Posterior cingulate gyrus (tissue), 11 donors: ENCODE results near the gene IGF1.
"Not testable (repeated sequence)": the region's sequence is repeated elsewhere in the genome, so short reads cannot be mapped to it uniquely, and the experiment has no call there.

Experiments
- DNase-seq, 10 donors: peaks; one replicate each; pipeline versions ENCODE4 v3.0.0 to v3.0.0-alpha.2; 2020 to 2021; ENCODE audit warnings: mixed read lengths in 3 of 10
- intact Hi-C: fragments of 100-400 bp; cut with DNase I; formaldehyde crosslinking; loops from one replicate; pipeline ENCODE4 v1.15.1; 2023

The IGF1 gene

DNA sequence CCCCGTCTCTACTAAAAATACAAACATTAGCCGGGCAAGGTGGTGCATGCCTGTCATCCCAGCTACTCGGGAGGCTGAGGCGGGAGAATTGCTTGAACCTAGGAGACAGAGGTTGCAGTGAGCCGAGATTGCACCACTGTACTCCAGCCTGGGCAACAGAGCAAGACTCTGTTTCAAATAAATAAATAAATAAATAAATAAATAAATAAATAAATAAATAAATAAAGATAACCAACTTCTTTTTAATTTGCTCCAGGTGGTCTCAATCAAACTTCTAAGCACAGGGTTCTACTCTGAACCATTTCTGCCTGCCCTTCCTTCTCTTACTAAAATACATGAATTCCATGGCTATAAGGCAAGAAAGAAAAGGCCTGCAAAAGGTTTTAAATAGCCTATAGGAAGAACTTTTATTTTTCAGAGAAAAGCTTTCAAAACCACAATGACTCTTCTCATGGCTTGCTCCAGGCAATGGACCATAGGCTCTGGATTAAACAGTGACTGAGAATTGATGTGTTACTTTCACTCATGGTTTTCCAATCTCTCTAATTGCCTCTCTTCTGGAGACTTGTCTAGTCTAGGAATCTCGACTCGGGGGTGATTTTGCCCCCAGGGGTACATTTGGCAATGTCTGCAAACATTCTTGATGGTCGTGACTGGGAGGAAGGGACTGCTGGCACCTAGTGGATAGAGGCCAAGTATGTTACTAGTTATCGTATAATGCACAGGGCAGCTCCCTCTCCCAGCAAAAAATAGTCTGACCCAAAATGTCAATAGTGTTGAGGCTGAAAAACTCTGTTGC lies 14.4 kb downstream of the IGF1 start:
- DNase-seq: no peak
- intact Hi-C loops: loop anchor here (10.0 kb wide), 1 partner anchor 281 kb away; no protein-coding TSS in a partner anchor

DNA sequence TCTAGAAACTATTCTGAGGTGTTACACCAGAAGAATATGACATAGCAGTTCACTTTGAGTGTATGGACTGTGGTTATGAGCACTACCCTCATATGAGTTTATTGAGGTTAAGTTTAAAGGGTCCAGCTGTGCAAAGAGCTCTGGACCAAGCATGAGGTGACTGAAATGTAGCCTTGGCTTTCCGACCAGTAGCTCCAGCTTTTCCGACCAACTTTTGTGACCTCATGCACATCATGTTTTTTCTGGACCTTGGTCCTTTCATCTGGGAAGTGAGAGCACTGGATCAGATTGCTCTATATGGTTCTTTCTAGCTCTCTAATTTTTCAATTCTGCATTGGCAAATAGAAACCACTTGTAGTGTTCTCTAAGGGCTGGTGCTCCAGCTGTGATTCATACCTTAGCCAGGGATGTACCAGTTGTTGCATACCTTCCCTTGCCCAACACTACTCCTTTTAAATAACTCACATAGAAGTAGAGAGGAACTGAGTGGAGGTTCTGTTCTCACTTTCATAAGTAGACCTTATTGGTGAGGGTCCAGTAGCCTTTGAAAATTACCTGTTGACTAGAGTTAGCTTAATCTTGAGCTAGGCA lies 16.6 kb downstream of the IGF1 start:
- DNase-seq: no peak
- intact Hi-C loops: loop anchor here (10.0 kb wide), 1 partner anchor 279 kb away; no protein-coding TSS in a partner anchor

GRCh38 chr12:102462795-102463465 lies 17.4 kb downstream of the IGF1 start:
- no peak for DNase-seq
- intact Hi-C loops: loop anchor here (10.0 kb wide), 1 partner anchor 278 kb away; no protein-coding TSS in a partner anchor

GRCh38 chr12:102462386-102462785 lies 18.0 kb downstream of the IGF1 start:
- intact Hi-C loops: loop anchor here (10.0 kb wide), 1 partner anchor 278 kb away; no protein-coding TSS in a partner anchor
- DNase-seq: no peak

GRCh38 chr12:102461501-102461900 lies 18.9 kb downstream of the IGF1 start:
- intact Hi-C loops: loop anchor here (10.0 kb wide), 1 partner anchor 277 kb away; no protein-coding TSS in a partner anchor

GRCh38 chr12:102459314-102459713 lies 21.0 kb downstream of the IGF1 start:
- intact Hi-C loops: no loop called here
- DNase-seq: no peak

More at GRCh38 chr12:102461501-102461900, 18.9 kb downstream of the IGF1 start:
- DNase-seq: no peak

DNA sequence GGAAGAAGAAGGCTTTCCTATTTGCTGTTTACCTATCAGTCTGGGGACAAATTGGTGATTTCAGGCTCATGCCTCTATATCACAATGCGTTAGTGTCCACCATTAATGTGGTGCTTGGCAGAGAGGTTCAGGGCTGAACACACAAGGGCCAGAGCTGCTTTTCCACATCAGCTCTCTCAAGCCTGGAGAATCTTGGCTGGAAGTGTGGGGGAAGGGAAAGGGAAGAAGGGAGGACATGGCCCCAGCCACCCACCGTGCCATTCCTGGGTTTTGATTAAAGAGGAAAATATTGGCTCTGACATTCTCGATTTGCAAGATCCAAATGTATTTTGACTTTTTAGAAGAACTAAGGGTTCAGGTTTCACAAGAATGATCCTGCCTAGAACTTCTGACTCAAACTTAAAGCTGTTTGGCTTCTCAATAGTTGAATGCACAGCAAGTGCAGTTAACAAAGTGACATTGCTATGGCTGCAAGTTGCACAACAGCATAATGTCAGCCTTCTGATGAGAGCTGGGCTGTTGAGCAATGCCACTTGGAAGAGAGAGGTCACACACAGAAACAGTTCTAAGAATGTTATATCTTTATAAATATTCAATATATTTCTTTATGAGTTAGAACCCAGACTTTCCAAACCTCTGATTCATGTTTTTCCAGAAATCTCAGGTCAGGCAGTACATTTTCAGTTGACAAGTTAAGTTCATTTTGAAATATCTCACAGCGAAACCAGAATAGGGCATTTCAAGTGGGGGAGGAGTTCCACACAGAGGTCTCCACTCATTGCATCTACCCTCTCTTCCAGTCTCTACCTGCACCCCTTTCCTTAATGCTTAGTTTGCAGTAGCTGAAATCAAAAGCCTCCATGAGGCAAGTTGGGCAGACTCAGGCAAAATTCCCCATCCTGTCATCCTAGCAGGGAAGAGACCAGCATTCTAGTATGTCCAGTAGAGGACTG lies 25.3 kb downstream of the IGF1 start:
- no peak for DNase-seq
- intact Hi-C loops: no loop called here

DNA sequence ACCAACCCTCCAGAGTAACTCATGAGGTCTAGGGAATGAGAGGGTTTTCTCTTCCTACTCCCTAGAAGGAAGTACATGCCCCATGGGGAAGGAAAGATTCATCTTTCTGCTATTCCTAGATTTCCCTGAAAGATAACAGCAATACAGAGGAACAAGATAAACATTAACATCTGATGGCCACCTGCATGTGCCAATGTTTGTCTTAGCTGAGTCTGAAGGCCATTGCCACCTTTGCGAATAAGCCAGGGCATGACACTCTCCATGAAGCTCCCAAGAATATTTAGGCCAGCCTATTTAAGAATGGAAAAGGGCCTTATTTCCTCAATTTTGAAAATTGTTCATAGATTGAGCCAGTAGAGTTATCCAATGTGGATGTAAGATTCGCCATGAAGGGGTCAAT lies 26.0 kb downstream of the IGF1 start:
- no peak for DNase-seq
- intact Hi-C loops: no loop called here

DNA sequence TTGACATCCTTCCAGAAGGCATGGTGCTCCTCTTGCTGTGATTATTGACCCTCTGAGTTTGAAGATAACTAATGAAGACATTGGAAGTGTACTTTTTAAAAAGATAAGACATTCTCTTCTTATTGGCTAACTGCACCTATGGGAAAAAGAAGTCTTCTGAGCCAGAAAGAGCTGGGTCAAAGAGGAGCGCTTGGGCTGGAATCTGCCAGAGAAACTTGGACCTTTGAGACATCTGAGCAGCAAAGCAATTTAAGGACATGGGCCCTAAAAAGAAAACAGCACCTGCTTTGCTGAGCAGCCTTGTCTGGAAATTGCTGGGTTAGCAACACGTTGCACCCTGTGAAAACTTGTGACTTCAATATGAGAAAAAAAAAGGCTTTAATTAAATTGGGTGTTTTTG lies 27.8 kb downstream of the IGF1 start:
- DNase-seq: no peak
- intact Hi-C loops: no loop called here

- DNase-seq, intact Hi-C loops: not testable (repeated sequence)
Observed at GRCh38 chr12:102449018-102449417, 31.3 kb downstream of the IGF1 start.

DNA sequence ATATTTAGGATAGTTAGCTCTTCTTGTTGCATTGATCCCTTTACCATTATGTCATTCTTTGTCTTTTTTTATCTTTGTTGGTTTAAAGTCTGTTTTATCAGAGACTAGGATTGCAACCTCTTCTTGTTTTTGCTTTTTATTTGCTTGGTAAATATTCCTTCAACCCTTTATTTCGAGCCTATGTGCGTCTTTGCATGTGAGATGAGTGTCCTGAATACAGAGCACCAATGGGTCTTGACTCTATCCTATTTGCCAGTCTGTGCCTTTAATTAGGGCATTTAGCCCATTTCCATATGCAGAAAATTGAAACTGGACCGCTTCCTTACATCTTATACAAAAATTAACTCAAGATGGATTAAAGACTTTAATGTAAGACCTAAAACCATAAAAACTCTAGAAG lies 32.9 kb downstream of the IGF1 start:
- intact Hi-C loops, DNase-seq: not testable (repeated sequence)

GRCh38 chr12:102444707-102445106 lies 35.7 kb downstream of the IGF1 start:
- intact Hi-C loops: no loop called here
- DNase-seq: no peak

DNA sequence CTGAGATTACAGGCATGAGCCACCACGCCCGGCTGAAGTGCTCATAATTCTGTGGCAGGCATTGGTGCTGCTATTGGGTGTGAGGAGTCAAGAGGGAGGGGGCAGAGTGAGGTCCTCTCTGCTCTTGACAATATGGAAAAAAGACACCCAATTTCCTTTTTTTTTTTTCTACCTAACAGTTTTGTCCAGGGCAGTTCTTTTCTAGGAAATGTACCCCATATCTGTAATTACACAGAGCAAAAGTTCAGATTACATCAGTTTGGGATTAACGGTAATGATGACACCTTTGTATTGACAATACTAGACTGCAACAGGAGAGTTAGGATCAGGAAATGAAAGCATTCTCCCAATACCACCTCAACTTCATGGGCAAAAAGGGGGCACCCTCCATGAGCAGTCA lies 36.3 kb downstream of the IGF1 start:
- intact Hi-C loops: no loop called here
- DNase-seq: no peak

- intact Hi-C loops: no loop called here
- no peak for DNase-seq
Observed at GRCh38 chr12:102441077-102441596, 39.2 kb downstream of the IGF1 start.

GRCh38 chr12:102439426-102440405 lies 40.6 kb downstream of the IGF1 start:
- no peak for DNase-seq
- intact Hi-C loops: no loop called here

GRCh38 chr12:102438827-102439210 lies 41.5 kb downstream of the IGF1 start:
- DNase-seq: no peak
- intact Hi-C loops: no loop called here

DNA sequence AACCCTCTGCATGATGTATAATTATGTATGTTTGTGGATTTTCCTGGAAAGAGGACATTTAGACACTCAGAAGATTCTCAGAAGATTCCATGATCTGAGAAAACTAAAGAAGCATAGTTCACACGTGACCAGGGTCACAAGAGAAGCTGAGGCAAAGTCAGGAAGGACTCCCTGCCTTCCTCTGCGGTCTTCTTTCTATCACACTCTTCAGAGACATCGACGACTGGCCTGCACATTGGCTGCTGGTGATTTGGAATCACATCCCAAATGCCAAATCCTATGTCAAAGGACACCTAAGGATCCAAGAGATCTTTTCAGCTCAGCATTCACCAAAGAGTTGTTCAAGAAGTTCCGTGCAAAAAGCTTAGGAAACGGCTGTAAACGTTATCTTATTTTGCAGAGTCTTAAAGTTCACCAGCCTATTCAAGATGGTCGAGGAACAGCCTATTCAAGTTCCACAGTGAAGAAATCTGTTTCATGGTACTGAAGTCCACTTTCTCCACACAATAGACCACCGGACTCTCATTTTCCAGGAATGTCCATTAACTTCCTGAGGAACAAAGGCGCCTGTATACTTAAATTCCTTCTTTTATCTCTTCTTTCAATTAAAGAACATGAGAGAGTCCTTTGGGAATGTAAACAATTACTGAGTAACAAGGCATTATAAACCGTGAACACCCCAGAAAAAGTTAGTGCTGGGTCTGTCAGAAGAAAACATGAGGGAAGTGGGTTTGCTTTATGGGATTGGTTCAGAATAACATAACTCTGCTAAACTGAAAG lies 42.1 kb downstream of the IGF1 start:
- no peak for DNase-seq
- intact Hi-C loops: no loop called here

- intact Hi-C loops: no loop called here
- DNase-seq: no peak
Observed at GRCh38 chr12:102437511-102437910, 42.9 kb downstream of the IGF1 start.
